ENCODE measurements around the gene SLC7A6OS.

SLC7A6OS gene

DNA sequence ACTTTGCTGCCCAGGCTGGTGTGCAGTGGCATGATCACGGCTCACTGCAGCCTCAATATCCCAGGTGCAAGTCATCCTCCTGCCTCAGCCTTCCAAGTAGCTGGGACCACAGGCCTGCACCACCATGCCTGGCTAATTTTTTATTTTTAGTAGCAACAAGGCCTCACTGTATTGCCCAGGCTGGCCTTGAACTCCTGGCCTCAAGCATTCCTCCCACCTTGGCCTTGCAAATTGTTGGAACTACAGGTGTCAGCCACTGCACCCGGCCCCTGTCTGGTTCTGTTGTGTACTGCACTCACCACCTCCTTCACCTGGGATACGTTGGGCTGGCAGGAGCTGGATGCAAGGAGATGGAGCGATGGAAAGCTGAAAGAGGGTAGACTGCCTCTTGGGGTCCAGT is 57.0 kb downstream of the SLC7A6OS start:
- no peak for DNase-seq (ENCODE audit: low read depth)

DNA sequence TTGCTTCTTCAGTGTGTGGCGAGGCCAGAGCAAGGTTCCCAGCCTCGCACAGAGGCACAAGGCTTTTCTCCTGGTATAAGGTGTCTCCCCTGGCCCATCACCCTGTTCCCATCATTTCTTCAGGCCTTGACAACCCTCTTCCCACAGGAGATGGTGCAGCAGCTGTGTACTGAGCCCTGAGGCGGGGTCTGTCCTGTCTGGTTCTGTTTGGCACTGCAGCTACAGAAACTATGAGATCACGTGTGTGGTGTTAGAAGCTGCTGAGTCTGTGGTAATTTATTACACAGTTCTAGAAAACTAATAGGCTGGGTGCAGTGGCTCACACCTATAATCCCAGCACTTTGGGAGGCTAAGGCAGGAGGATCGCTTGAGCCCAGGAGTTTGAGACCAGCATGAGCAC is 58.4 kb downstream of the SLC7A6OS start:
- no peak for DNase-seq (ENCODE audit: low read depth)

DNA sequence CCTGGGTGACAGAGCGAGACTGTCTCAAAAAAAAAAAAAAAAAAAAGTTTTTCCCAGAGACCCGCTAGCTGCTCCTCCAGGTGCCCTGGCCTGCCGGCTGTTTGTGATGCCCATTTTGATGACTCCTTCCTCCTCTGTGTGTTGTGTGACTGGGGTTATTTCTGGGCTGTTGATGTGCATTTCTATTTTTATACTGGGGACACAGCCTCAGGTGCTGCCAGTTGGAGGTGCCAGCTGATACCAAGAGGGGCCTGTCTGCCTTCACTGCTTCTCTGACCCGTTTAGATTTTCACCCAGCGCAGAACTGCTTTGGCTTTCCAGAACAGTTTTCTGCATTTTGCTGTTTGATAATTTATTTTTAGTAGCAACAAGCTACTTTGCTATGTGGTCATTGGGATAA is 58.9 kb downstream of the SLC7A6OS start:
- DNase-seq (ENCODE audit: low read depth): no peak

DNA sequence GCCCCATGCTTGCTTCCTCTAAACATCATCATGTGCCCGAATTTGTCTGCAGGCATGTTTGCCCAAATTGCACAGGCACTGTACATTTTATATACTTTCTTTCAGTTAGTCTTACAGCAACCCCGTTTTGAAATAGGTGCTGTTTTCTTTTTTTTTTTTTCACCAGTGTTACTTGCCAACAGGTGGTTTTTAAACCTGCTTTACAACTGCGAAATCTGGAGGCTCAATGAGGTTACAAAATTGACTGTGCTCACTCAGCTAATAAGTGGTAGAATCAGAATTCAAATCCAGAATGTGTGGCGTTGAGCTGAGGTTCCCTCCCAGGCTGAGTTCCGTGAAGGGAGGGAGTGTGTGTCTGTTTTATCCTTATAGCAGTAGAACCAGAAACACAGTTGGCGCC is 59.8 kb downstream of the SLC7A6OS start:
- DNase-seq (ENCODE audit: low read depth): no peak

DNA sequence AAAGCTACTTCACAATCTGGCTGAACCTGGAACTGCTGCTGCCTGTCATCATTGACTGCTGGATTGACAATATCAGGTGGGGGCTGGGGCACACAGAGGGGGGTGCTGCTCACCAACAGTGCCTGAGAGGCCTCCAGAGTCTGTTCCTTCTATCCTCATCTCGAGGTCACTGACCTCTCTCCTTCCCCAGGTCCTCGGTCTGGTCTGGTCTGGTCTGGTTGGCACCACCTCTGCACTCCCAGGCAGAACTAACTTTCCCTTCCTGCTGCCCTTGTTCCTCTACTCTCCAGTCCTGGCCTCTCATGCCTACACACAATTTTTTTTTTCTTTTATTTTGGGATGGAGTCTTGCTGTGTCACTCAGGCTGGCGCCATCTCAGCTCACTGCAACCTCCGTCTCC is 61.4 kb downstream of the SLC7A6OS start:
- no peak for DNase-seq (ENCODE audit: low read depth)
